OCI-LY7 (cell line): ENCODE results near the gene KIF21B. TPM values are rescaled to one million over a fixed set of nuclear protein-coding genes. Genes with fewer than 3 reads are reported as not detected.

ENCODE experiments used
- BruUV-seq: library from RNA; stranded (reverse); fragments of 400-500 nt; replicated peaks from 2 replicates; lab custom pipeline; 2021; lab: Mats Ljungman, UMichigan
- CTCF ChIA-PET: fragments of 300-600 bp; sonication (Branson Sonifier 250); formaldehyde crosslinking; loops from one replicate; lab custom pipeline; 2022; ENCODE audit warnings: antibody characterized with exemption; ENCODE audit not compliant: unreplicated experiment; lab: Charles Lee
- POLR2A ChIA-PET: fragments of 300-600 bp; sonication (Branson Sonifier 250); formaldehyde crosslinking; loops from one replicate; lab custom pipeline; 2022; ENCODE audit warnings: antibody characterized with exemption; lab: Charles Lee
- DNase-seq: peaks from one replicate; pipeline ENCODE4 v3.0.0-alpha.2; 2015; ENCODE audit warnings: low spot score
- H2AFZ ChIP-seq: fragments of 200-600 bp; sonication (generic), shearing (Covaris generic); 2 replicates; pipeline ENCODE4 v1.6.1; 2014; ENCODE audit warnings: mild to moderate bottlenecking, antibody characterized with exemption, low read length, moderate library complexity
- H3K27ac ChIP-seq: fragments of 200-600 bp; sonication (generic); 2 replicates; pipeline ENCODE4 v1.5.1; 2014; ENCODE audit warnings: mixed run types, low read depth, mild to moderate bottlenecking, moderate library complexity, low read length, inconsistent platforms; ENCODE audit not compliant: poor library complexity, severe bottlenecking
- H3K36me3 ChIP-seq: fragments of 200-600 bp; sonication (generic); 2 replicates; pipeline ENCODE4 v1.6.1; 2014; ENCODE audit warnings: mild to moderate bottlenecking, antibody characterized with exemption, low read length, moderate library complexity, mixed read lengths; ENCODE audit not compliant: insufficient read depth
- H3K4me1 ChIP-seq: fragments of 200-600 bp; sonication (generic); 2 replicates; pipeline ENCODE4 v1.5.1; 2014; ENCODE audit warnings: mild to moderate bottlenecking, low read length; ENCODE audit not compliant: insufficient read depth, poor library complexity, severe bottlenecking
- H3K4me2 ChIP-seq: fragments of 200-600 bp; sonication (generic); 2 replicates; pipeline ENCODE4 v1.6.1; 2014; ENCODE audit warnings: mild to moderate bottlenecking, low read length
- H3K4me3 ChIP-seq: fragments of 200-600 bp; sonication (generic); 2 replicates; pipeline ENCODE4 v1.5.1; 2014; ENCODE audit warnings: mild to moderate bottlenecking, low read depth, low read length; ENCODE audit not compliant: poor library complexity, severe bottlenecking
- H3K79me2 ChIP-seq: fragments of 200-600 bp; sonication (generic); 2 replicates; pipeline ENCODE4 v1.6.1; 2016; ENCODE audit warnings: low read depth, mild to moderate bottlenecking, low read length, moderate library complexity, mixed read lengths; ENCODE audit not compliant: insufficient read depth
- H3K9me2 ChIP-seq: fragments of 200-600 bp; sonication (generic); 2 replicates; pipeline ENCODE4 v1.6.1; 2016; ENCODE audit warnings: mild to moderate bottlenecking, low read length, mixed read lengths; ENCODE audit not compliant: insufficient read depth
- H3K9me3 ChIP-seq: fragments of 200-600 bp; sonication (generic); 2 replicates; pipeline ENCODE4 v1.6.1; 2014; ENCODE audit warnings: mild to moderate bottlenecking, mixed run types, low read length, mixed read lengths
- H4K20me1 ChIP-seq: fragments of 200-600 bp; sonication (generic); 2 replicates; pipeline ENCODE4 v1.6.1; 2014; ENCODE audit warnings: mild to moderate bottlenecking, antibody characterized with exemption, low read length, moderate library complexity, mixed read lengths; ENCODE audit not compliant: insufficient read depth
- EZH2phosphoT487 ChIP-seq: fragments of 200-600 bp; sonication (generic); IDR thresholded peaks from 2 replicates; pipeline ENCODE4 v1.6.1; 2018; ENCODE audit warnings: low read depth, borderline replicate concordance, mild to moderate bottlenecking, mixed run types, antibody characterized with exemption, low read length, moderate library complexity, mixed read lengths
- intact Hi-C: fragments of 100-400 bp; cut with micrococcal nuclease; formaldehyde crosslinking; loops from one replicate; pipeline ENCODE4 v1.10.0; 2022; ENCODE audit not compliant: unreplicated experiment
- total RNA-seq, 2 experiments: library from RNA; depleted of rRNA in 1 of 2; stranded (reverse); fragments of >200 nt in 1 of 2; shearing (Covaris generic) in 1 of 2; gene quantifications; 2 replicates each; pipeline ENCODE4 v1.2.3, GENCODE V29; 2014 to 2022
- TF ChIP-seq, protein P1 (sequence below): fragments of 200-600 bp; sonication (generic); conservative IDR thresholded peaks from 2 replicates; pipeline ENCODE4 v1.5.1; 2014; ENCODE audit warnings: mild to moderate bottlenecking, antibody characterized with exemption, low read length, moderate library complexity, mixed read lengths

The KIF21B gene
- total RNA-seq, 2 experiments from 2014 or later: 30.5 to 65.7 TPM

GRCh38 chr1:201009962-201010645, 13.4 kb downstream of the KIF21B start:
- H3K27ac ChIP-seq: no peak overlapping the region
- BruUV-seq: no TSS peak
- no peak for DNase-seq
- no peak overlapping the region for H2AFZ ChIP-seq
- intact Hi-C loops: no loop called here
- H3K9me3 ChIP-seq: no peaks in the 10 kb centered on the region
- H3K79me2 ChIP-seq: no peaks in the 10 kb centered on the region
- H3K4me2 ChIP-seq: no peak overlapping the region
- peaks cover 10% of the 10 kb centered on the region for H3K36me3 ChIP-seq
- ChIA-PET POLR2A (interaction anchor here (1.6 kb wide), 1 partner anchor 10 kb away, joined by 4 read pairs; no protein-coding TSS in a partner anchor), CTCF (interaction anchor here (1.3 kb wide), 1 partner anchor 10 kb away, joined by 5 read pairs; no protein-coding TSS in a partner anchor)
- TF ChIP-seq EZH2phosphoT487: no peak
- TF ChIP-seq, protein P1, sequence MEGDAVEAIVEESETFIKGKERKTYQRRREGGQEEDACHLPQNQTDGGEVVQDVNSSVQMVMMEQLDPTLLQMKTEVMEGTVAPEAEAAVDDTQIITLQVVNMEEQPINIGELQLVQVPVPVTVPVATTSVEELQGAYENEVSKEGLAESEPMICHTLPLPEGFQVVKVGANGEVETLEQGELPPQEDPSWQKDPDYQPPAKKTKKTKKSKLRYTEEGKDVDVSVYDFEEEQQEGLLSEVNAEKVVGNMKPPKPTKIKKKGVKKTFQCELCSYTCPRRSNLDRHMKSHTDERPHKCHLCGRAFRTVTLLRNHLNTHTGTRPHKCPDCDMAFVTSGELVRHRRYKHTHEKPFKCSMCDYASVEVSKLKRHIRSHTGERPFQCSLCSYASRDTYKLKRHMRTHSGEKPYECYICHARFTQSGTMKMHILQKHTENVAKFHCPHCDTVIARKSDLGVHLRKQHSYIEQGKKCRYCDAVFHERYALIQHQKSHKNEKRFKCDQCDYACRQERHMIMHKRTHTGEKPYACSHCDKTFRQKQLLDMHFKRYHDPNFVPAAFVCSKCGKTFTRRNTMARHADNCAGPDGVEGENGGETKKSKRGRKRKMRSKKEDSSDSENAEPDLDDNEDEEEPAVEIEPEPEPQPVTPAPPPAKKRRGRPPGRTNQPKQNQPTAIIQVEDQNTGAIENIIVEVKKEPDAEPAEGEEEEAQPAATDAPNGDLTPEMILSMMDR: no peak
- peaks cover 4% of the 10 kb centered on the region for H3K4me1 ChIP-seq
- no peaks in the 10 kb centered on the region for H4K20me1 ChIP-seq
- no peak overlapping the region for H3K4me3 ChIP-seq
- no peaks in the 10 kb centered on the region for H3K9me2 ChIP-seq

DNA sequence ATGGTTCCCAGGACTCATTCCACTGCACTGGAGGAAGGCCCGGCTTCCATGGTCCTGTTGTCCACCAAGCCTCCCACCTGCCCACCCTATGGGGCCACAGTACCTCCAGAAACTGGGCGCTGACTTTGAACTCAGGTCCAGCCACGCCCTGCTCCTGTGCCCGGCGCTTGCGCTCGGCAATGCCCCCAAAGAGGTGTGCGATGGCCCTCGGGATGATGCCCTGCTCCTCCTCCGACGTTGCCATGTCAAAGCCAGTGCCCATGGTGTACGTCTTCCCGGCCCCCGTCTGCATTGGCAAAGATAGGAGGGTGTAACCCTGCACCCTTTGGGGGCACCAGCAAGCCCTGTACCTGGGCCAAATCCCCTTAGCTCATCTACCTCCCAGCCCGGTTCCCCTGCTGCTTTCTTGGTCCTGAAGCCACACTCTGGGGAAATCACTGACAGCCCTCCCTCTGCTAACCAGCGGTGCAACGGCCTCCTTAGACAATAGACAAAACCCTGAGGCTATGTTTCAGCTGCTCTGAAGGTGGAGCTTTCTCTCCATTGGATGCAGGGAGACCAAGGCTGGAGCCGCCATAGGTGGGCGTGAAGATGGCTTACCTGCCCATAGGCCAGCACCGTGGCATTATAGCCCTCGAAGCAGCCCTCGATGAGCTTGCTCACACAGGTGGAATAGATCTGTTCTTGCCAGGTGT, 14.7 kb downstream of the KIF21B start:
- POLR2A ChIA-PET: interaction anchor here (0.8 to 1.6 kb wide), 2 partner anchors 11 to 39 kb away, joined by 3 to 4 read pairs; no protein-coding TSS in a partner anchor
- no peaks in the 10 kb centered on the region for H3K9me3 ChIP-seq
- BruUV-seq: no TSS peak
- CTCF ChIA-PET: interaction anchor here (0.6 to 1.3 kb wide), 2 partner anchors 11 to 14 kb away, joined by 5 to 12 read pairs; partner anchors contain the start of gene KIF21B
- H3K36me3 ChIP-seq: peaks cover 22% of the 10 kb centered on the region
- H3K4me3 ChIP-seq: no peak overlapping the region
- H2AFZ ChIP-seq: no peak overlapping the region
- H4K20me1 ChIP-seq: no peaks in the 10 kb centered on the region; the same call in 1 of the 2 replicates
- no peak overlapping the region for H3K27ac ChIP-seq
- DNase-seq: no peak
- no peaks in the 10 kb centered on the region for H3K9me2 ChIP-seq
- intact Hi-C loops: no loop called here
- H3K79me2 ChIP-seq: no peaks in the 10 kb centered on the region
- TF ChIP-seq, protein P1: no peak
- no peak for TF ChIP-seq EZH2phosphoT487
- H3K4me2 ChIP-seq: no peak overlapping the region
- H3K4me1 ChIP-seq: no peaks in the 10 kb centered on the region
